Stromal cell of bone marrow (primary cell): ENCODE data around the gene NAMPT.
"Not testable (repeated sequence)": the region's sequence is repeated elsewhere in the genome, so short reads cannot be mapped to it uniquely, and the experiment has no call there.

ENCODE experiments used
- DNase-seq: peaks from one replicate; pipeline ENCODE4 v3.0.0-alpha.2; 2012; ENCODE audit warnings: low read depth

The NAMPT gene

GRCh38 chr7:106284714-106285050 lies at the start of gene NAMPT:
NAMPT (minus strand) TSS chr7:106284983; CDS start chr7:106284884, 99 bp downstream.
- no peak for DNase-seq

GRCh38 chr7:106332201-106332600 lies 47.4 kb upstream of the NAMPT start:
- DNase-seq, result no peak

- no peak for DNase-seq
These were observed 46.8 kb upstream of the NAMPT start for GRCh38 chr7:106331441-106332175.

GRCh38 chr7:106329971-106330733 lies 45.4 kb upstream of the NAMPT start:
- peak; percentile 58 for DNase-seq

- DNase-seq, result no peak
These were observed 44.6 kb upstream of the NAMPT start for GRCh38 chr7:106329408-106329807.

GRCh38 chr7:106327538-106328481 lies 43.0 kb upstream of the NAMPT start:
- no peak for DNase-seq

- no peak for DNase-seq
These were observed 42.1 kb upstream of the NAMPT start for GRCh38 chr7:106326594-106327537.

GRCh38 chr7:106324509-106324908 lies 39.7 kb upstream of the NAMPT start:
- not testable (repeated sequence) for DNase-seq

- not testable (repeated sequence) for DNase-seq
These were observed 35.5 kb upstream of the NAMPT start for GRCh38 chr7:106320254-106320770.

- no peak for DNase-seq
These were observed 33.7 kb upstream of the NAMPT start for GRCh38 chr7:106318482-106318881.

- peak; percentile 10 for DNase-seq
These were observed 33.2 kb upstream of the NAMPT start for GRCh38 chr7:106317971-106318370.

GRCh38 chr7:106316947-106317346 lies 32.2 kb upstream of the NAMPT start:
- DNase-seq, result no peak

GRCh38 chr7:106314875-106315274 lies 30.1 kb upstream of the NAMPT start:
- DNase-seq, result no peak

- no peak for DNase-seq
These were observed 29.2 kb upstream of the NAMPT start for GRCh38 chr7:106313966-106314365.

- DNase-seq, result peak; percentile 17
These were observed 28.7 kb upstream of the NAMPT start for GRCh38 chr7:106313456-106313901.

- DNase-seq, result no peak
These were observed 28.1 kb upstream of the NAMPT start for GRCh38 chr7:106312906-106313305.

- DNase-seq, result no peak
These were observed 27.5 kb upstream of the NAMPT start for GRCh38 chr7:106312099-106312871.

GRCh38 chr7:106309362-106309761 lies 24.6 kb upstream of the NAMPT start:
- no peak for DNase-seq

- DNase-seq, result no peak
These were observed 21.5 kb upstream of the NAMPT start for GRCh38 chr7:106306256-106306655.

GRCh38 chr7:106305732-106306131 lies 20.9 kb upstream of the NAMPT start:
- DNase-seq, result no peak
